Testis (tissue), 5 donors: ENCODE results near the gene SLCO1A2. TPM values are rescaled to one million over a fixed set of nuclear protein-coding genes. Genes with fewer than 3 reads are reported as not detected.
"Not testable (repeated sequence)": the region's sequence is repeated elsewhere in the genome, so short reads cannot be mapped to it uniquely, and the experiment has no call there.

Experiments used
- DNase-seq: peaks from one replicate; pipeline ENCODE4 v3.0.0-alpha.2; 2019
- H3K27ac ChIP-seq, 2 donors: fragments of 200-600 bp; sonication (generic); one replicate each; pipeline ENCODE4 v1.5.1; 2019
- H3K27me3 ChIP-seq: fragments of 200-600 bp; sonication (generic); one replicate; pipeline ENCODE4 v1.5.1; 2019
- H3K36me3 ChIP-seq: fragments of 200-600 bp; sonication (generic); one replicate; pipeline ENCODE4 v1.5.1; 2017; ENCODE audit warnings: low read depth; ENCODE audit errors: missing control alignments
- H3K4me1 ChIP-seq: fragments of 200-600 bp; sonication (generic); one replicate; pipeline ENCODE4 v1.5.1; 2019
- H3K4me3 ChIP-seq, 2 donors: fragments of 200-600 bp; sonication (generic); one replicate each; pipeline ENCODE4 v1.5.1; 2017 to 2019
- H3K9me3 ChIP-seq: fragments of 200-600 bp; sonication (generic); one replicate; pipeline ENCODE4 v1.5.1; 2017
- POLR2A ChIP-seq: fragments of 450-650 bp; IDR thresholded peaks from one replicate; pipeline ENCODE4 v1.6.1; 2017; ENCODE audit warnings: antibody characterized with exemption, mild to moderate bottlenecking, moderate library complexity
- WGBS, 2 donors: methylation state at CpG; one replicate each; pipeline ENCODE4 v1.1.5; 2018; 5-methylcytosine and 5-hydroxymethylcytosine counted together
- intact Hi-C: fragments of 100-400 bp; cut with DNase I; formaldehyde crosslinking; loops from one replicate; pipeline ENCODE4 v1.15.1; 2023; ENCODE audit warnings: low total_unique reads
- long read RNA-seq, 2 donors: transcript quantifications; one replicate each; lab custom pipeline, GENCODE V29; 2026
- polyA plus RNA-seq: library from polyadenylated mRNA; stranded (reverse); fragments of 350-450 nt; fragmentation: Illumina TruSeq; extraction: RNeasy Lipid Tissue Mini Kit (QIAGEN cat#74804); gene quantifications from one replicate; pipeline ENCODE4 v1.2.3, GENCODE V29; 2014; ENCODE audit warnings: low read depth, low replicate concordance; ENCODE audit not compliant: insufficient read depth
- total RNA-seq, 2 donors: library from RNA; depleted of rRNA; stranded (reverse); fragments of >200 nt; gene quantifications; one replicate each; pipeline ENCODE4 v1.2.3, GENCODE V29; 2016
- TF ChIP-seq, protein P1 (sequence below), 3 experiments: fragments of 450-650 bp in 2 of 3; fragments of 200-600 bp in 1 of 3; sonication (generic) in 1 of 3; IDR thresholded peaks; one replicate each; pipeline ENCODE4 v1.5.1; 2016 to 2019; ENCODE audit warnings: antibody characterized with exemption in 3 of 3, mild to moderate bottlenecking in 2 of 3, moderate library complexity in 1 of 3

Gene SLCO1A2
- total RNA-seq: 1 to 10 TPM; 2.7 TPM
- polyA plus RNA-seq: 0.87 TPM
- long read RNA-seq, donor 1: 0 reads
- long read RNA-seq, donor 2: 0 reads

- no peaks in the 10 kb centered on the region for H3K4me1 ChIP-seq
- H3K36me3 ChIP-seq: no peaks in the 10 kb centered on the region
- TF ChIP-seq POLR2A: no peak
- TF ChIP-seq, protein P1, sequence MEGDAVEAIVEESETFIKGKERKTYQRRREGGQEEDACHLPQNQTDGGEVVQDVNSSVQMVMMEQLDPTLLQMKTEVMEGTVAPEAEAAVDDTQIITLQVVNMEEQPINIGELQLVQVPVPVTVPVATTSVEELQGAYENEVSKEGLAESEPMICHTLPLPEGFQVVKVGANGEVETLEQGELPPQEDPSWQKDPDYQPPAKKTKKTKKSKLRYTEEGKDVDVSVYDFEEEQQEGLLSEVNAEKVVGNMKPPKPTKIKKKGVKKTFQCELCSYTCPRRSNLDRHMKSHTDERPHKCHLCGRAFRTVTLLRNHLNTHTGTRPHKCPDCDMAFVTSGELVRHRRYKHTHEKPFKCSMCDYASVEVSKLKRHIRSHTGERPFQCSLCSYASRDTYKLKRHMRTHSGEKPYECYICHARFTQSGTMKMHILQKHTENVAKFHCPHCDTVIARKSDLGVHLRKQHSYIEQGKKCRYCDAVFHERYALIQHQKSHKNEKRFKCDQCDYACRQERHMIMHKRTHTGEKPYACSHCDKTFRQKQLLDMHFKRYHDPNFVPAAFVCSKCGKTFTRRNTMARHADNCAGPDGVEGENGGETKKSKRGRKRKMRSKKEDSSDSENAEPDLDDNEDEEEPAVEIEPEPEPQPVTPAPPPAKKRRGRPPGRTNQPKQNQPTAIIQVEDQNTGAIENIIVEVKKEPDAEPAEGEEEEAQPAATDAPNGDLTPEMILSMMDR (IDR thresholded peaks at IDR 0.05): no peak
- no peak for DNase-seq
- no peak within 1 kb of the TSS for H3K4me3 ChIP-seq
- no peaks in the 10 kb centered on the region for H3K27me3 ChIP-seq
- intact Hi-C loops: no loop called here
- no peaks in the 10 kb centered on the region for H3K9me3 ChIP-seq
- H3K27ac ChIP-seq: no peak within 1 kb of the TSS
- 76% methylated on average over 3 of the region's 3 CpGs for WGBS, 2 donors
Measured at GRCh38 chr12:21334771-21335325, at the start of gene SLCO1A2. SLCO1A2 (minus strand) TSS chr12:21334917; CDS start chr12:21334647, 270 bp downstream.

DNA sequence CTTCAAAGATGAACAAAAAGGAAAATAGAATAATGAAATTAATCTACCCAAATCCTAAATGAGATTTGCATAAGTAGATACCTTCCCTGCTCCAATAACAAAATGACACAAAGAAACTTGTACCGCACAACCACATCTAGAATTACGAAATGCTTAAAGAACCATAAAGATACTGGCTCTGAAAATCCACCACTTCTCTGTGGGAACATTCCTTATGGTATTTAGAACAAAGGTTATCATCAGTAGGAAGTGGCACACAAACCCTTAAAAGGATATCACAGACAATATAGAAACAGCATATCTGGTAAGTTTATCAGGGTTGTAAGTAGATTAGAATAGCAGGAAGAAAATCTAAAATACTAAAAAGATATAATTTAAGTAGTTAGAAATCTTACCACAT is 49.5 kb upstream of the SLCO1A2 start:
- DNase-seq: no peak
- Histone ChIP-seq H3K4me1 (no peaks in the 10 kb centered on the region), H3K36me3 (no peaks in the 10 kb centered on the region), H3K9me3 (no peaks in the 10 kb centered on the region), H3K27me3 (no peaks in the 10 kb centered on the region), H3K27ac (no peak overlapping the region), H3K4me3 (no peak overlapping the region)
- WGBS, 2 donors: 67 to 75% methylated on average over 2 of the region's 2 CpGs
- intact Hi-C loops: no loop called here
- TF ChIP-seq, protein P1 (IDR thresholded peaks at IDR 0.05): no peak
- TF ChIP-seq POLR2A: no peak

- H3K4me1 ChIP-seq, H3K27ac ChIP-seq, H3K4me3 ChIP-seq, H3K36me3 ChIP-seq, intact Hi-C loops, H3K9me3 ChIP-seq, H3K27me3 ChIP-seq, DNase-seq: not testable (repeated sequence)
- WGBS, 2 donors: 93 to 95% methylated on average over 5 of the region's 5 CpGs
Measured at GRCh38 chr12:21381320-21381719, 46.6 kb upstream of the SLCO1A2 start.

DNA sequence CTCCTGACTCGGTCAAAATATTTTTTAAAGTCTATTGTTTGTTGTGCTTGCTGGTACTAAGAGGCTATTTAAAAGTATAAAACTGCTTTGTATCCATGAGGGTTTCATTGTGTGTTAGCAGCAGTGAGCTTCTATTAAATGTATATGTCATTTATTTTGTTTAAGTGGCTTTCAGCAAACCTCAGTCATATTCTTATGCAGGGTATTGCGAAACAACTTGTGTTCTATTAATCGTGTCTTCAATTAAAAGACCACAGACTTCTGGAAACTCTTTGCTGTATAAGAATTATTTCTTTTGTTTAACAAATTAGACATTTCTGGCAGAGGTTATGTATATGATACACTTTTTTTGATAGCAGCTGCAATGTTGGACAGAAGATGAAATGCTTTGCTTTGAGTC is 44.5 kb upstream of the SLCO1A2 start:
- Histone ChIP-seq H3K4me3 (no peak overlapping the region), H3K9me3 (no peaks in the 10 kb centered on the region), H3K4me1 (no peaks in the 10 kb centered on the region), H3K36me3 (no peaks in the 10 kb centered on the region), H3K27ac (no peak overlapping the region), H3K27me3 (no peaks in the 10 kb centered on the region)
- TF ChIP-seq, protein P1 (IDR thresholded peaks at IDR 0.05): no peak
- TF ChIP-seq POLR2A: no peak
- 90 to 92% methylated on average over 3 of the region's 3 CpGs for WGBS, 2 donors
- no peak for DNase-seq
- intact Hi-C loops: no loop called here

DNA sequence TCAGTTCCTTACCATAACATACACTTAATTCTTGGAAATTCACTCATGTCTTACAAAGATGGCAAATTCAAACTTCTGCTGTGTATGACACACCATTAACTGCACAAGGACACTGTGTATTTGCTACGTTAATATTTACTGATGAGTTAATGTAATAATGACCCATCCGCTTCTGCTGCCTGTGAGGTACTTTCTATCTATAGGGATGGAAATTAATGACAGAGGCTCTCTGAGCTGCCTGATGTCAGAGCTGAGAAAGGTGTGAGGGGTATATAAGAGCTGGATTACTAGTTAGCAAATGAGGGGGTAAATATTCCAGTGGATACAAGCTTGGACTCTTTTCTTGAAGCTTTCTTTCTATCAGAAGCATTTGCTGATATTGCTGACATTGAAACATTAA is 37.9 kb upstream of the SLCO1A2 start, which contains the start of gene IAPP:
IAPP (plus strand) TSS at position 301 of the 400 bp plus-strand sequence. CDS start 450 bp downstream, outside the sequence.
- DNase-seq: no peak
- Histone ChIP-seq H3K4me1 (no peaks in the 10 kb centered on the region), H3K27ac (no peak within 1 kb of the TSS), H3K27me3 (no peaks in the 10 kb centered on the region), H3K4me3 (no peak within 1 kb of the TSS), H3K36me3 (no peaks in the 10 kb centered on the region), H3K9me3 (no peaks in the 10 kb centered on the region)
- TF ChIP-seq, protein P1 (IDR thresholded peaks at IDR 0.05): no peak
- TF ChIP-seq POLR2A: no peak
- intact Hi-C loops: no loop called here
- 72 to 94% methylated on average over 2 of the region's 2 CpGs for WGBS, 2 donors
